Esophagus muscularis mucosa (tissue), 4 donors: ENCODE data around the gene MME.

ENCODE experiments used
- CTCF ChIP-seq, 3 experiments: fragments of 200-600 bp in 2 of 3; fragments of 450-650 bp in 1 of 3; sonication (generic) in 2 of 3; IDR thresholded peaks; one replicate each; pipeline ENCODE4 v1.5.1; 2017 to 2019; ENCODE audit warnings: antibody characterized with exemption in 3 of 3, mild to moderate bottlenecking in 2 of 3, moderate library complexity in 1 of 3
- EP300 ChIP-seq: sonication (generic); formaldehyde crosslinking; IDR thresholded peaks from one replicate; pipeline ENCODE4 v1.6.1; 2017; ENCODE audit warnings: antibody characterized with exemption
- POLR2A ChIP-seq: fragments of 450-650 bp; IDR thresholded peaks from one replicate; pipeline ENCODE4 v1.6.1; 2017; ENCODE audit warnings: antibody characterized with exemption, moderate library complexity, mild to moderate bottlenecking, low read depth
- POLR2AphosphoS5 ChIP-seq, 2 donors: sonication (generic); formaldehyde crosslinking; IDR thresholded peaks; one replicate each; pipeline ENCODE4 v1.6.1; 2017; ENCODE audit warnings: antibody characterized with exemption in 2 of 2

- TF ChIP-seq CTCF (IDR thresholded peaks at IDR 0.05) (no peak), POLR2A (no peak), POLR2AphosphoS5 (IDR thresholded peaks at IDR 0.05) (no peak), EP300 (no peak)
These were observed 148.6 kb downstream of the MME start for GRCh38 chr3:155228676-155229075.
